ENCODE results near the gene AK5.

The AK5 gene

GRCh38 chr1:77281491-77282186 is at the start of gene AK5:
Gene AK5, plus strand, starts transcription at chr1:77282019. Its CDS starts 295 bp downstream, at chr1:77282314.
- DNase-seq, result peak; percentile 69

- no peak for DNase-seq
These were observed 49.0 kb upstream of the AK5 start for GRCh38 chr1:77232829-77233228.

- no peak for DNase-seq
These were observed 47.7 kb upstream of the AK5 start for GRCh38 chr1:77234096-77234495.

- DNase-seq, result no peak
These were observed 46.9 kb upstream of the AK5 start for GRCh38 chr1:77234943-77235342.

GRCh38 chr1:77238462-77238861 is 43.4 kb upstream of the AK5 start:
- DNase-seq, result no peak

- DNase-seq, result no peak
These were observed 42.5 kb upstream of the AK5 start for GRCh38 chr1:77239311-77239710.

GRCh38 chr1:77245830-77246229 is 36.0 kb upstream of the AK5 start:
- DNase-seq, result no peak

- DNase-seq, result no peak
These were observed 31.7 kb upstream of the AK5 start for GRCh38 chr1:77250126-77250525.

GRCh38 chr1:77253211-77253610 is 28.6 kb upstream of the AK5 start:
- DNase-seq, result no peak

- no peak for DNase-seq
These were observed 18.1 kb upstream of the AK5 start for GRCh38 chr1:77263708-77264107.

- no peak for DNase-seq
These were observed 16.6 kb upstream of the AK5 start for GRCh38 chr1:77265180-77265579.

GRCh38 chr1:77267035-77267434 is 14.8 kb upstream of the AK5 start:
- DNase-seq, result no peak

GRCh38 chr1:77271852-77272580 is 9.8 kb upstream of the AK5 start:
- DNase-seq, result peak; percentile 80

- DNase-seq, result peak; percentile 28
These were observed 7.9 kb upstream of the AK5 start for GRCh38 chr1:77273891-77274290.

- DNase-seq, result no peak
These were observed 6.6 kb upstream of the AK5 start for GRCh38 chr1:77275194-77275593.

- DNase-seq, result peak; percentile 7
These were observed 4.9 kb upstream of the AK5 start for GRCh38 chr1:77276941-77277340.

GRCh38 chr1:77279929-77280328 is 1.9 kb upstream of the AK5 start:
- DNase-seq, result no peak

GRCh38 chr1:77280962-77281361 is 857 bp upstream of the AK5 start:
- DNase-seq, result no peak

- peak; percentile 52 for DNase-seq
These were observed 507 bp downstream of the AK5 start for GRCh38 chr1:77282187-77282865.

- peak; percentile 13 for DNase-seq
These were observed 1.2 kb downstream of the AK5 start for GRCh38 chr1:77282866-77283539.

- DNase-seq, result no peak
These were observed 2.0 kb downstream of the AK5 start for GRCh38 chr1:77283701-77284425.

- no peak for DNase-seq
These were observed 5.7 kb downstream of the AK5 start for GRCh38 chr1:77287535-77287934.

- DNase-seq, result peak; percentile 47
These were observed 6.5 kb downstream of the AK5 start for GRCh38 chr1:77288275-77288674.

All from HCEC 1CT (cell line).